Body of pancreas (tissue), 4 donors: ENCODE data around the gene RC3H2. TPM values are rescaled to one million over a fixed set of nuclear protein-coding genes. Genes with fewer than 3 reads are reported as not detected.

Source experiments
- ATAC-seq: fragments of 150-250 bp; one replicate; pipeline ENCODE4 v1.9.1; 2016
- DNase-seq, 4 donors: peaks; one replicate each; pipeline ENCODE4 v3.0.0-alpha.2; 2019
- H3K27ac ChIP-seq, 4 donors: fragments of 200-600 bp; sonication (generic); 1 replicate in 3 of 4; 2 replicates in 1 of 4; pipeline versions ENCODE4 v1.5.1 to v1.6.1; 2016 to 2019; ENCODE audit warnings: mild to moderate bottlenecking in 1 of 4, mixed read lengths in 1 of 4, moderate library complexity in 1 of 4
- H3K27me3 ChIP-seq, 2 donors: fragments of 200-600 bp; sonication (generic); one replicate each; pipeline ENCODE4 v1.6.0; 2016; ENCODE audit warnings: mild to moderate bottlenecking in 1 of 2
- H3K36me3 ChIP-seq, 2 donors: fragments of 200-600 bp; sonication (generic); replicated peaks in 1 of 2; 2 replicates each; pipeline ENCODE4 v1.5.1; 2016; ENCODE audit warnings: low read depth in 2 of 2; ENCODE audit not compliant: insufficient read depth in 1 of 2
- H3K4me1 ChIP-seq: fragments of 200-600 bp; sonication (generic); one replicate; pipeline ENCODE4 v1.6.0; 2016
- H3K4me3 ChIP-seq, 2 donors: fragments of 200-600 bp; sonication (generic); 1 replicate in 1 of 2; 2 replicates in 1 of 2; pipeline ENCODE4 v1.5.1; 2016 to 2019
- H3K9me3 ChIP-seq, 3 donors: fragments of 200-600 bp; sonication (generic); 1 replicate in 2 of 3; 2 replicates in 1 of 3; pipeline ENCODE4 v1.5.1; 2016
- CTCF ChIP-seq, 7 experiments: fragments of 450-650 bp in 4 of 7; fragments of 200-600 bp in 3 of 7; sonication (generic) in 3 of 7; IDR thresholded peaks; one replicate each; pipeline ENCODE4 v1.5.1; 2016 to 2019; ENCODE audit warnings: antibody characterized with exemption in 7 of 7
- POLR2A ChIP-seq, 3 donors: fragments of 450-650 bp; IDR thresholded peaks; one replicate each; pipeline ENCODE4 v1.6.1; 2016; ENCODE audit warnings: antibody characterized with exemption in 3 of 3, mild to moderate bottlenecking in 2 of 3
- WGBS, 2 donors: methylation state at CpG; one replicate each; pipeline ENCODE4 v1.1.5; 2017; 5-methylcytosine and 5-hydroxymethylcytosine counted together
- intact Hi-C: fragments of 100-400 bp; cut with DNase I; formaldehyde crosslinking; loops from one replicate; pipeline ENCODE4 v1.15.1; 2023
- total RNA-seq, 2 donors: library from RNA; depleted of rRNA; stranded (reverse); fragments of >200 nt; gene quantifications; one replicate each; pipeline ENCODE4 v1.1.0, GENCODE V29; 2016

The RC3H2 gene
- total RNA-seq, 2 donors from 2014 or later: 19.2 to 24.7 TPM

- Histone ChIP-seq H3K36me3 (peaks cover 0 to 12% of the 10 kb centered on the region in 2 donors), H3K27me3 (no peaks in the 10 kb centered on the region), H3K9me3 (no peaks in the 10 kb centered on the region), H3K4me1 (peaks cover 16% of the 10 kb centered on the region), H3K27ac (no peak overlapping the region), H3K4me3 (no peak overlapping the region)
- WGBS, 2 donors: 79 to 89% methylated on average over 4 of the region's 4 CpGs
- DNase-seq (no peak), ATAC-seq (no peak)
- intact Hi-C loops: no loop called here
- no peak for TF ChIP-seq CTCF (IDR thresholded peaks at IDR 0.05)
- no peak for TF ChIP-seq POLR2A (IDR thresholded peaks at IDR 0.05)
Measured at GRCh38 chr9:122822938-122823337, 82.2 kb downstream of the RC3H2 start.

GRCh38 chr9:122822056-122822455 is 83.1 kb downstream of the RC3H2 start:
- H3K4me3 ChIP-seq: no peak overlapping the region
- intact Hi-C loops: no loop called here
- DNase-seq (no peak), ATAC-seq (no peak)
- no peaks in the 10 kb centered on the region for H3K9me3 ChIP-seq
- no peaks in the 10 kb centered on the region for H3K27me3 ChIP-seq
- WGBS, 2 donors: 86 to 89% methylated on average over 6 of the region's 6 CpGs
- peak overlapping the region in 1 of 4 donors; percentile 16 for H3K27ac ChIP-seq
- peaks cover 0 to 13% of the 10 kb centered on the region in 2 donors for H3K36me3 ChIP-seq
- peaks cover 12% of the 10 kb centered on the region for H3K4me1 ChIP-seq
- TF ChIP-seq CTCF (IDR thresholded peaks at IDR 0.05): no peak
- no peak for TF ChIP-seq POLR2A (IDR thresholded peaks at IDR 0.05)

- TF ChIP-seq POLR2A (IDR thresholded peaks at IDR 0.05): no peak
- no peak for TF ChIP-seq CTCF (IDR thresholded peaks at IDR 0.05)
- Histone ChIP-seq H3K27me3 (no peaks in the 10 kb centered on the region), H3K9me3 (no peaks in the 10 kb centered on the region), H3K4me3 (no peak overlapping the region), H3K36me3 (peaks cover 0 to 13% of the 10 kb centered on the region in 2 donors), H3K27ac (peak overlapping the region in 1 of 4 donors; percentile 16), H3K4me1 (peaks cover 5% of the 10 kb centered on the region)
- DNase-seq (peak in 3 of 4 donors; percentile 21 to 52 (median 27)), ATAC-seq (no peak)
- intact Hi-C loops: no loop called here
- WGBS, 2 donors: 59 to 65% methylated on average over 7 of the region's 7 CpGs
Measured at GRCh38 chr9:122821278-122821943, 83.7 kb downstream of the RC3H2 start.

GRCh38 chr9:122820490-122820845 is 84.7 kb downstream of the RC3H2 start:
- no peak for DNase-seq
- WGBS, 2 donors: 95 to 99% methylated on average over 11 of the region's 11 CpGs
- H3K27me3 ChIP-seq: no peaks in the 10 kb centered on the region

More at GRCh38 chr9:122820490-122820845, 84.7 kb downstream of the RC3H2 start:
- H3K4me3 ChIP-seq: no peak overlapping the region
- TF ChIP-seq CTCF (IDR thresholded peaks at IDR 0.05) (no peak), POLR2A (IDR thresholded peaks at IDR 0.05) (no peak)
- no peaks in the 10 kb centered on the region for H3K9me3 ChIP-seq
- H3K27ac ChIP-seq: no peak overlapping the region
- H3K4me1 ChIP-seq: peaks cover 5% of the 10 kb centered on the region
- H3K36me3 ChIP-seq: peaks cover 0 to 13% of the 10 kb centered on the region in 2 donors
- no peak for ATAC-seq
- intact Hi-C loops: no loop called here
